H1 (cell line): ENCODE measurements around the gene MTFR1L. TPM values are rescaled to one million over a fixed set of nuclear protein-coding genes. Genes with fewer than 3 reads are reported as not detected.

Experiments used
- CTCF ChIP-seq, 3 experiments: IDR thresholded peaks; 1 replicate in 2 of 3; 2 replicates in 1 of 3; pipeline versions ENCODE4 v1.5.1 to v1.6.1; 2011; ENCODE audit warnings: low read length in 3 of 3, mild to moderate bottlenecking in 3 of 3, inconsistent platforms in 2 of 3, low read depth in 1 of 3, moderate library complexity in 1 of 3; ENCODE audit not compliant: insufficient read depth in 1 of 3; ENCODE audit errors: control extremely low read depth in 1 of 3
- polyA plus RNA-seq, 7 experiments: library from polyadenylated mRNA; depleted of rRNA in 3 of 7; stranded (reverse) in 5 of 7; unstranded in 2 of 7; fragments of >200 nt in 5 of 7; fragments of 200-250 nt in 2 of 7; gene quantifications; 1 replicate in 5 of 7; 2 replicates in 1 of 7; 4 replicates in 1 of 7; pipeline versions ENCODE4 v1.2.1 to v1.2.3, GENCODE V29; 2011 to 2013; ENCODE audit warnings: missing spikeins in 2 of 7, mixed read lengths in 2 of 7
- total RNA-seq: library from RNA; stranded (reverse); fragmentation: NEBNext Ultra II Directional; extraction: Animal tissue kit (Norgen Biotek cat#: 25700); gene quantifications from 2 replicates; pipeline ENCODE4 v1.2.1, GENCODE V29; 2021

MTFR1L gene
- total and polyA plus RNA-seq, 2 of the 8 experiments (the other 6 are each of a cell fraction or from before 2014, with no cell fraction given): 20.8 to 23.1 TPM

GRCh38 chr1:25863486-25864262 lies 43.9 kb downstream of the MTFR1L start (continued):
- TF ChIP-seq CTCF (IDR thresholded peaks at IDR 0.05; ENCODE audit: control extremely low read depth in 1 of 3, insufficient read depth in 1 of 3, low read depth in 1 of 3, low read length in 3 of 3): peak; percentile 2 to 29 (median 26); a peak in 2 of 4 replicates
